Eye (tissue), 1 donor: ENCODE measurements around the gene XPO1.
"Not testable (repeated sequence)": the region's sequence is repeated elsewhere in the genome, so short reads cannot be mapped to it uniquely, and the experiment has no call there.

Experiments
- DNase-seq: peaks from one replicate; pipeline ENCODE4 v3.0.0-alpha.2; 2015

XPO1 gene, protein sequence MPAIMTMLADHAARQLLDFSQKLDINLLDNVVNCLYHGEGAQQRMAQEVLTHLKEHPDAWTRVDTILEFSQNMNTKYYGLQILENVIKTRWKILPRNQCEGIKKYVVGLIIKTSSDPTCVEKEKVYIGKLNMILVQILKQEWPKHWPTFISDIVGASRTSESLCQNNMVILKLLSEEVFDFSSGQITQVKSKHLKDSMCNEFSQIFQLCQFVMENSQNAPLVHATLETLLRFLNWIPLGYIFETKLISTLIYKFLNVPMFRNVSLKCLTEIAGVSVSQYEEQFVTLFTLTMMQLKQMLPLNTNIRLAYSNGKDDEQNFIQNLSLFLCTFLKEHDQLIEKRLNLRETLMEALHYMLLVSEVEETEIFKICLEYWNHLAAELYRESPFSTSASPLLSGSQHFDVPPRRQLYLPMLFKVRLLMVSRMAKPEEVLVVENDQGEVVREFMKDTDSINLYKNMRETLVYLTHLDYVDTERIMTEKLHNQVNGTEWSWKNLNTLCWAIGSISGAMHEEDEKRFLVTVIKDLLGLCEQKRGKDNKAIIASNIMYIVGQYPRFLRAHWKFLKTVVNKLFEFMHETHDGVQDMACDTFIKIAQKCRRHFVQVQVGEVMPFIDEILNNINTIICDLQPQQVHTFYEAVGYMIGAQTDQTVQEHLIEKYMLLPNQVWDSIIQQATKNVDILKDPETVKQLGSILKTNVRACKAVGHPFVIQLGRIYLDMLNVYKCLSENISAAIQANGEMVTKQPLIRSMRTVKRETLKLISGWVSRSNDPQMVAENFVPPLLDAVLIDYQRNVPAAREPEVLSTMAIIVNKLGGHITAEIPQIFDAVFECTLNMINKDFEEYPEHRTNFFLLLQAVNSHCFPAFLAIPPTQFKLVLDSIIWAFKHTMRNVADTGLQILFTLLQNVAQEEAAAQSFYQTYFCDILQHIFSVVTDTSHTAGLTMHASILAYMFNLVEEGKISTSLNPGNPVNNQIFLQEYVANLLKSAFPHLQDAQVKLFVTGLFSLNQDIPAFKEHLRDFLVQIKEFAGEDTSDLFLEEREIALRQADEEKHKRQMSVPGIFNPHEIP (N-terminal part only)

DNA sequence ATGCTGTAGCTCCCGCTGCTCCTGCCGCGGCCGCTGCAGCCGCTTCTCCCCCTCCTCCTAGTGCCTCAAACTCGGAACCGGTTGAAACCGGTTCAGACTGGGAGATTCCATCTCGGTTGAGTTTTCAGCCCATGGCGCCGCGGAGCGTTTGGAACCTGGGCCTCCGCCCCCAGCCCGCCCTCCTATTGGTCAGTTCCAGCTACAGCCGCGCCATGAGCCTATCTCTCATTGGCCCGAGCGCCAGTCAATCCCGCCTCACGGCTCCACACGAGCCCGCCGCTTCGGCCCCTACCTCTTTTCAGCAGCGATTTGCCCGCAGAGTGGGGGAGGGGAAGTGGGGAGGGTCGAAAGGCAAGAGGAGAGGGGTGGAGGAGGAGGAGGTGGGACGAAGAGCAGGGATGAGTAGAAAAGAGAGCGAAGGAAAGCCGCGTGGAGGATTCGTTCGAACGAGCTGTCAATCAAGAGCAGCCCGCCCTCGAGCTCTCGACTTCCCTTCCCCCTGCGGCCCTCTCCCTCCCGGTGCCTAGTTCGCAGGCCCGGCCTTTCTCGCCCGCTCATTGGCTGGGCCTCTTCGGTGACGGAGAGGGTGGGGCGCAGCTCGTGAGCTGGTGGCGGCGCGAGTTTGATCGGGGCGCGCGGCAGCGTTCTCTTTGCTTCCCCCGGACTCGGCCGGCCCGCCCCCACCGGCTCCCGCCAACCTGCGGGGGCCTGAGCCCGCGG lies at the start of gene XPO1:
TSS of gene XPO1 (minus strand) at position 157 of the 720 bp plus-strand sequence. CDS start 4,459 bp downstream, outside the sequence.
- peak; percentile 100 for DNase-seq

DNA sequence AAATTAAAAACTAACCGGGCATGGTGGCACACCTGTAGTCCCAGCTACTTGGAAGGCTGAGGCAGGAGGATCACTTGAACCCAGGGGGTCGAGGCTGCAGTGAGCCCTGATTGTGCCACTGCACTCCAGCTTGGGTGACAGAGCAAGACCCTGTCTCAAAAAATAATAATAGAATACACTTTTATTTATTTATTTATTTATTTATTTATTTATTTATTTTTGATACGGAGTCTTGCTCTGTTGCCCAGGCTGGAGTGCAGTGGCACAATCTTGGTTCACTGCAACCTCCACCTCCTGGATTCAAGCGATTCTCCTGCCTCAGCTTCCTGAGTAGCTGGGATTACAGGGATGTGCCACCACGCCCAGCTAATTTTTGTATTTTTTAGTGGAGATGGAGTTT lies 48.8 kb upstream of the XPO1 start:
- DNase-seq, result not testable (repeated sequence)

- DNase-seq, result no peak
Observed at GRCh38 chr2:61585383-61585782, 47.2 kb upstream of the XPO1 start.

- DNase-seq, result not testable (repeated sequence)
Observed at GRCh38 chr2:61584368-61584767, 46.2 kb upstream of the XPO1 start.

GRCh38 chr2:61582165-61582564 lies 44.0 kb upstream of the XPO1 start:
- DNase-seq, result no peak

- no peak for DNase-seq
Observed at GRCh38 chr2:61581716-61582115, 43.6 kb upstream of the XPO1 start.

DNA sequence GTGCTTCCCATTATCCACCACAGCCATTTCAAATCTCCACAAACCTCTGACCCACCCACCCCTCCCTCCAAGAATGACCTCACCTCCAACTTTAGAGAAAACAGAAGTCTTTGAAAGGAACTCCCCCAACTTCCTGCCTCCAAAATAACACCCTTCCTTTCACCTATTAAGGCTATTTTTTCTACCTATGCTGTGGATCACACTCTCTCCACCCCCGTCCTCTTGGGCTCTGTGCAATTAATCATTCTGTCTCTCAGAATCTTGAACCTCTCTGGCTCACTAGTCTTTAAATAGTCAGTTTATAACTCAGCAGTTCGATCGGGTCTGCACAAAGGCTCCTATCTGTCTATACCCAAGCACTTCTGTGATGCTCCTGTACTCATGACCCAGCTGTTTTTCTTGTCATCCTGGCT lies 37.3 kb upstream of the XPO1 start:
- no peak for DNase-seq

DNA sequence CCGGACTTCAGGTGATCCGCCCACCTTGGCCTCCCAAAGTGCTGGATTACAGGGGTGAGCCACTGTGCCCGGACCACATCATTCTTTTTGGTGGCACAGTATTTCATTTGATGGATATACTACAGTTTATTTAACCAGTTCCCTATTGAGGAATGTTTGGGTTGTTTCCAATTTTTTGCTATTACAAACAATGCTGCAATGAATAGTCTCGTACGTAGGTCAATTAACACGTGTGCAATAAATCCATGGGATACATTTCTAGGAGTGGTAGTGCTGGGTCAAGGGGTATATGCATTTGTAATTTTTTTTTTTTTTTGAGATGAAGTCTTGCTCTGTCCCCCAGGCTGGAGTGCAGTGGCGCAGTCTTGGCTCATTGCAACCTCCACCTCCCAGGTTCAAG lies 28.4 kb upstream of the XPO1 start:
- no peak for DNase-seq

DNA sequence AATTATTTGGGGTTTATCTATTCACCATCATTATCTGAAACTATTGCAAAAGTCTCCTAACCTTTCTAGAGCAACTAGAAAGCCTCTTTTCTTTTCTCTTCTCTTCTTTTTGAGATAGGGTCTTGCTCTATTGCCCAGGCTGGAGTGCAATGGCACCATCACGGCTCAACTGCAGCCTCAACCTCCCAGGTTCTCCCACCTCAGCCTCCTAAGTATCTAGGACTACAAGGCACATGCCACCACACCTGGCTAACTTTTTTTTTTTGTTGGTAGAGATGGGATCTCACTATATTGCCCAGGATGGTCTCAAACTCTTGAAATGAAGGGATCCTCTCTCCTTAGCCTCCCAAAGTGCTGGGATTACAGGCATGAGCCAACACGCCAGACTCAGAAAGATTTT lies 24.5 kb upstream of the XPO1 start:
- DNase-seq, result no peak

GRCh38 chr2:61558160-61558559 lies 20.0 kb upstream of the XPO1 start:
- no peak for DNase-seq

- no peak for DNase-seq
Observed at GRCh38 chr2:61557381-61557780, 19.2 kb upstream of the XPO1 start.

DNA sequence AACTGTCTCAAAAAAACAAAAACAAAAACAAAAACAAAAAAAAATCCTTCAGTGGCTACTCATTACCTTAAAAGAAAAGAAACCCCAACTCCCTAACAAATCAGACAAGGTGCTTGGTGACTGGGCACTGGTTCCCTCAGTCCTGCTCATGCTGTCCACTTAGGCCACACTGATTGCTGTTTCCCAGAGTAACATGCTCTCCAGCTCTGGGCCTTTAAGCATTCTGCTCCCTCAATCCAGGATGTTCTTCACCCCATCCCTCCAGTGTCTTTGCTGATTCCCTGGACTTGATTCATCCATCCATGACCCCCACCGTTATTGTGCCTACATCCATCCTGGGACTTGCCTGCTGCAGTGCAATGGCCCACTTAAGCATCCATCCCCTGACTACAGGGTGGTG lies 16.4 kb upstream of the XPO1 start:
- no peak for DNase-seq

DNA sequence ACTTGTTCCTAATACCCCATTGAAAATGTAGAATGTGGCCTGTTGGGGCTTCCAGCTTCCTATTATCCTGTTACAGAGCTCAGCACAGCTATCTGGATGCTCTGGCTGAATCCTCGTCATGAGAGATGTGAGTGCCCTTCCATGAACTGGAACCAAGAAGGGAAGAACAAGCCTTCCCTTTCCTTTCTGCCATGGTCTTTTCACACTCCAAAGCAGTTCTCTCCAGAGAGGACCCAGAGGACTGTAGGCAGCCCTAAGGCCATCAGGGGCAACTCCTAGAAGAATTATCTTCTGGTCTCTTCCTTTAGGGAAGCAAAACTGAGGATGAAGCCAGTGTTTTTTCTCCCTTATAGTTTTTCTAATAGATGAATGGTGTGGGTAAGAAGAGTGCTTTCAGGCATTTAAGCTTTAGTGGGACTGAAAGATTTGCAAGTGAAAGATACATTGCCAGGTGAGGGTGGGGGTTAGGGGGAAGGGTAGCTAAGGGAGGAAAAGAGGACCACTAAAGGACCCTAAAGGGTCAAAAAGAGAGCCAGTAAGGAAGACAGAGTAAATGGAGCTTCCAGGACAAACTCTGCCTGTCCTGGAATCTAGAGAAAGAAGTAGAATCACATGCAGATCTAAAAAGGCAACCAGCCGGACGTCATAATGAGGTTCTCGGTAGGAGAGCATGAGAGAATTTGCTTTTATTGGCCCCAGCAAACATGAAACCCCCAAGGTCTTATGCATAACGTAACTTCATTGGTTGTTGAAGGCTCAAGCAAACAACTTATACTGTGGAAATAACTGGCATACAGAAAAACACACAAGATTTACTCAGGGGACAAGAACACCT lies 12.4 kb upstream of the XPO1 start:
- no peak for DNase-seq

GRCh38 chr2:61549546-61549945 lies 11.4 kb upstream of the XPO1 start:
- no peak for DNase-seq

DNA sequence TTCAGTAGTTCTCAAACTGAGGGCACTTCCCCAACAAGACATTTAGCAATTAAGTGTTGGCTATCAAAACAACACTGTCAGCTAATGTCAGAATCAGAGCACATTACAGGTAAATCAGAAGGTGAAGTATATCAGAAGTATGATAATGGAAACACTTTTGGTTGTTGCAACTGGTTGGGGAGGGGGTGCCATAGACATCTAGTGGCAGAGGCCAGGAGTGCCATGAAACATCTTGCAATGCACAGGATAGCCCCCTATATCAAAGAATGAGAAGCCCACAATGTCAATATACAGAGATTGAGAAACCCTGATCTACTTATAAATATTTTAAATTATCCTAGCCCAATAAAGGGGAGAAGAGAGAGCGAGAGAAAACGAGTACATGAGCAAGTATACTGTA lies 4.9 kb upstream of the XPO1 start:
- no peak for DNase-seq

DNA sequence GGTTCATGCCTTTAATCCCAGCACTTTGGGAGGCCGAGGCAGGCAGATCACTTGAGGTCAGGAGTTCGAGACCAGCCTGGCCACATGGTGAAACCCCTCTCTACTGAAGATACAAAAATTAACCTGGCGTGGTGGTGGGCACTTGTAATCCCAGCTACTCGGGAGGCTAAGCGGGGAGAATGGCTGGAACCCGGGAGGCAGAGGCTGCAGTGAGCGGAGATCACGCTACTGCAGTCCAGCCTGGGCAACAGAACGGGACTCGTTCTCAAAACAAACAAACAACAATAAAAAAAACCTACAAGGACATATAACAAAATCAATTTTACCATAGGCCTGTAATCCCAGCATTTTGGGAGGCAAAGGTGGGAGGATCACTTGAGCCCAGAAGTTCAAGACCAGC lies 2.0 kb upstream of the XPO1 start:
- not testable (repeated sequence) for DNase-seq

- DNase-seq, result no peak
Observed at GRCh38 chr2:61538920-61539520, 864 bp upstream of the XPO1 start.

GRCh38 chr2:61537950-61538199 lies 281 bp downstream of the XPO1 start:
- no peak for DNase-seq

GRCh38 chr2:61537277-61537949 lies 743 bp downstream of the XPO1 start:
- DNase-seq, result no peak

- peak; percentile 92 for DNase-seq
Observed at GRCh38 chr2:61536572-61537276, 1.4 kb downstream of the XPO1 start.

DNA sequence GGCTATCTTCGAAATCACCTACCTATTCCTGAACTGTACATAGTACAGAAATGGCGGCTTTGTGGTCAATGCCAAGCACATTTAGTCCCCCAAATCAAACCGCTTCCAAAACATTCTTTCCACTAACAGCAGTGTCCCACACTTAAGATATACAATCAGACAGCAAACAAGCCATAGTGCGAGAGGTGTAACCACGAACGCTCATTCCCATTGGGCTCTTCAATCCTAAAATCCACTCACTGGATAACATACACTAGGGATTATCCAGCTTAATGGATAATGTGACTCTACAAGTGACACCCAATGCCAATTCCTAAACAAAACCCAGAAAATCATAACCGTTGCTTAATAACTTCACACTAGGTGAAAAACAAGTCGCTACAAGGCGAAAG lies 2.0 kb downstream of the XPO1 start:
- DNase-seq, result no peak
